ENCODE measurements around the gene MDM4.
"Not testable (repeated sequence)": the region's sequence is repeated elsewhere in the genome, so short reads cannot be mapped to it uniquely, and the experiment has no call there.

- TF ChIP-seq, protein P1, sequence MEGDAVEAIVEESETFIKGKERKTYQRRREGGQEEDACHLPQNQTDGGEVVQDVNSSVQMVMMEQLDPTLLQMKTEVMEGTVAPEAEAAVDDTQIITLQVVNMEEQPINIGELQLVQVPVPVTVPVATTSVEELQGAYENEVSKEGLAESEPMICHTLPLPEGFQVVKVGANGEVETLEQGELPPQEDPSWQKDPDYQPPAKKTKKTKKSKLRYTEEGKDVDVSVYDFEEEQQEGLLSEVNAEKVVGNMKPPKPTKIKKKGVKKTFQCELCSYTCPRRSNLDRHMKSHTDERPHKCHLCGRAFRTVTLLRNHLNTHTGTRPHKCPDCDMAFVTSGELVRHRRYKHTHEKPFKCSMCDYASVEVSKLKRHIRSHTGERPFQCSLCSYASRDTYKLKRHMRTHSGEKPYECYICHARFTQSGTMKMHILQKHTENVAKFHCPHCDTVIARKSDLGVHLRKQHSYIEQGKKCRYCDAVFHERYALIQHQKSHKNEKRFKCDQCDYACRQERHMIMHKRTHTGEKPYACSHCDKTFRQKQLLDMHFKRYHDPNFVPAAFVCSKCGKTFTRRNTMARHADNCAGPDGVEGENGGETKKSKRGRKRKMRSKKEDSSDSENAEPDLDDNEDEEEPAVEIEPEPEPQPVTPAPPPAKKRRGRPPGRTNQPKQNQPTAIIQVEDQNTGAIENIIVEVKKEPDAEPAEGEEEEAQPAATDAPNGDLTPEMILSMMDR (IDR thresholded peaks at IDR 0.05) = not testable (repeated sequence)
- TF ChIP-seq POLR2A (IDR thresholded peaks at IDR 0.05) = not testable (repeated sequence)
These were observed 1.2 kb downstream of the MDM4 start for GRCh38 chr1:204517382-204517781.
